Activated T-helper 1 cell treated with anti-CD3 and anti-CD28 coated beads, Interleukin-12 subunit alpha, Interleukin-12 subunit beta, Interleukin-2, Interleukin-4 antibody, amounts not matched to agents 30 ng/mL and 10 ng/mL and 1 ng/mL, durations not matched to agents 14 hours and 24 hours and 36 hours (primary cell): ENCODE measurements around the gene TRIM6. TPM values are rescaled to one million over a fixed set of nuclear protein-coding genes. Genes with fewer than 3 reads are reported as not detected.
"Not testable (repeated sequence)": the region's sequence is repeated elsewhere in the genome, so short reads cannot be mapped to it uniquely, and the experiment has no call there.

Source experiments
- DNase-seq: peaks from one replicate; pipeline ENCODE4 v3.0.0; 2021; ENCODE audit warnings: low spot score
- H3K27ac Mint-ChIP-seq: one replicate; pipeline ENCODE4 v1.8.0; 2021; ENCODE audit warnings: mild to moderate bottlenecking, mixed read lengths
- H3K27me3 Mint-ChIP-seq: one replicate; pipeline ENCODE4 v1.8.0; 2022; ENCODE audit warnings: mild to moderate bottlenecking, moderate library complexity, mixed read lengths; ENCODE audit not compliant: insufficient read depth
- H3K36me3 Mint-ChIP-seq: one replicate; pipeline ENCODE4 v1.8.0; 2021; ENCODE audit warnings: low read depth, mixed read lengths
- H3K4me1 Mint-ChIP-seq: one replicate; pipeline ENCODE4 v1.8.0; 2021; ENCODE audit warnings: low read depth, mixed read lengths
- H3K4me3 Mint-ChIP-seq: one replicate; pipeline ENCODE4 v1.8.0; 2021; ENCODE audit warnings: mild to moderate bottlenecking, moderate library complexity, mixed read lengths
- H3K9me3 Mint-ChIP-seq: one replicate; pipeline ENCODE4 v1.8.0; 2021; ENCODE audit warnings: mixed read lengths
- intact Hi-C: fragments of 100-400 bp; cut with micrococcal nuclease; formaldehyde crosslinking; loops from one replicate; pipeline ENCODE4 v1.15.1; 2024
- total RNA-seq: library from RNA; stranded (reverse); gene quantifications from 2 replicates; pipeline ENCODE4 v1.2.3, GENCODE V29; 2022

Gene TRIM6
- total RNA-seq, 1 donor from 2014 or later: 0.34 TPM

- peaks cover 11% of the 10 kb centered on the region for H3K36me3 Mint-ChIP-seq
- peaks cover 9% of the 10 kb centered on the region for H3K4me1 Mint-ChIP-seq
- intact Hi-C loops: no loop called here
- H3K9me3 Mint-ChIP-seq: no peaks in the 10 kb centered on the region
- no peak overlapping the region for H3K4me3 Mint-ChIP-seq
- H3K27ac Mint-ChIP-seq: no peak overlapping the region
- DNase-seq: no peak
- no peaks in the 10 kb centered on the region for H3K27me3 Mint-ChIP-seq
Observed at GRCh38 chr11:5646139-5646538, 49.7 kb downstream of the TRIM6 start.

- H3K9me3 Mint-ChIP-seq: peaks cover 4% of the 10 kb centered on the region
- intact Hi-C loops: no loop called here
- DNase-seq: no peak
- H3K4me1 Mint-ChIP-seq: no peaks in the 10 kb centered on the region
- H3K36me3 Mint-ChIP-seq: peaks cover 5% of the 10 kb centered on the region
- H3K27ac Mint-ChIP-seq: no peak overlapping the region
- no peaks in the 10 kb centered on the region for H3K27me3 Mint-ChIP-seq
- H3K4me3 Mint-ChIP-seq: no peak overlapping the region
Observed at GRCh38 chr11:5655474-5655873, 59.0 kb downstream of the TRIM6 start.

GRCh38 chr11:5656956-5657355, 60.5 kb downstream of the TRIM6 start:
- H3K27ac Mint-ChIP-seq, H3K27me3 Mint-ChIP-seq, H3K36me3 Mint-ChIP-seq, DNase-seq, H3K9me3 Mint-ChIP-seq, H3K4me1 Mint-ChIP-seq, H3K4me3 Mint-ChIP-seq, intact Hi-C loops: not testable (repeated sequence)

GRCh38 chr11:5658318-5658717, 61.9 kb downstream of the TRIM6 start:
- Mint-ChIP-seq H3K27ac (no peak overlapping the region), H3K9me3 (no peaks in the 10 kb centered on the region), H3K4me1 (no peaks in the 10 kb centered on the region), H3K4me3 (no peak overlapping the region), H3K27me3 (no peaks in the 10 kb centered on the region), H3K36me3 (peaks cover 3% of the 10 kb centered on the region)
- no peak for DNase-seq
- intact Hi-C loops: no loop called here

Other genes starting within 250 kb of the TRIM6 start
- gene OR51B6, start 245.1 kb upstream of the TRIM6 start, total RNA-seq: not detected in 2 replicates
- not detected in 2 replicates for gene OR51M1, start 212.8 kb upstream of the TRIM6 start, total RNA-seq
- gene OR51Q1, start 174.5 kb upstream of the TRIM6 start, total RNA-seq: not detected in 2 replicates
- not detected in 2 replicates for gene OR51I1, start 155.1 kb upstream of the TRIM6 start, total RNA-seq
- not detected in 2 replicates for gene OR51I2, start 147.3 kb upstream of the TRIM6 start, total RNA-seq
- gene OR52D1, start 108.0 kb upstream of the TRIM6 start, total RNA-seq: not detected in 2 replicates
- not detected in 2 replicates for gene UBQLN3, start 86.7 kb upstream of the TRIM6 start, total RNA-seq
- 0.18 TPM in 1 of 2 replicates, not detected in the other for gene UBQLNL, start 79.9 kb upstream of the TRIM6 start, total RNA-seq
- not detected in 2 replicates for gene OR52H1, start 48.1 kb upstream of the TRIM6 start, total RNA-seq
- gene OR52B6, start 15.8 kb upstream of the TRIM6 start, total RNA-seq: not detected in 2 replicates
- 4.6 and 5.4 TPM in 2 replicates for gene TRIM34, start 28.4 kb downstream of the TRIM6 start, total RNA-seq
- 7.9 and 8.6 TPM in 2 replicates for gene TRIM5, start 88.4 kb downstream of the TRIM6 start, total RNA-seq
- 125 and 127 TPM in 2 replicates for gene TRIM22, start 93.2 kb downstream of the TRIM6 start, total RNA-seq
- gene OR56B1, start 139.8 kb downstream of the TRIM6 start, total RNA-seq: not detected in 2 replicates
- gene OR52N4, start 157.6 kb downstream of the TRIM6 start, total RNA-seq: 0.16 TPM in 1 of 2 replicates, not detected in the other
- not detected in 2 replicates for gene OR52N5, start 186.7 kb downstream of the TRIM6 start, total RNA-seq
- gene OR52N1, start 194.6 kb downstream of the TRIM6 start, total RNA-seq: not detected in 2 replicates
- gene OR52N2, start 212.3 kb downstream of the TRIM6 start, total RNA-seq: not detected in 2 replicates
- gene OR52E6, start 245.3 kb downstream of the TRIM6 start, total RNA-seq: not detected in 2 replicates